CD4-positive, alpha-beta T cell (primary cell): ENCODE data around the gene CAMTA1. TPM values are rescaled to one million over a fixed set of nuclear protein-coding genes. Genes with fewer than 3 reads are reported as not detected.

Source experiments
- ATAC-seq: fragments of 200-7000 bp; cut with Tn5 transposase; one replicate; pipeline ENCODE4 v1.10.0; 2022; ENCODE audit warnings: mild to moderate bottlenecking; ENCODE audit not compliant: poor library complexity
- CTCF ChIA-PET: fragments of 350-600 bp; sonication (Branson Sonifier 250); formaldehyde crosslinking; loops from one replicate; lab custom pipeline; 2021; ENCODE audit warnings: antibody characterized with exemption, inconsistent platforms; lab: Charles Lee
- POLR2A ChIA-PET: fragments of 350-600 bp; sonication (Branson Sonifier 250); formaldehyde crosslinking; loops from one replicate; lab custom pipeline; 2021; ENCODE audit warnings: antibody characterized with exemption, inconsistent platforms; lab: Charles Lee
- DNase-seq, 14 experiments: peaks; one replicate each; pipeline ENCODE4 v3.0.0-alpha.2; 2013 to 2020; ENCODE audit warnings: mixed read lengths in 2 of 14
- H3K27ac ChIP-seq, 2 donors: one replicate each; pipeline versions ENCODE4 v1.5.1 to v1.7.0; 2013; ENCODE audit warnings: low read length in 2 of 2, low read depth in 1 of 2, mild to moderate bottlenecking in 1 of 2
- H3K27me3 ChIP-seq, 2 experiments: 1 replicate in 1 of 2; 2 replicates in 1 of 2; pipeline versions ENCODE4 v1.6.1 to v1.7.0; 2013; ENCODE audit warnings: low read length in 2 of 2, control low read depth in 1 of 2, mild to moderate bottlenecking in 1 of 2, moderate library complexity in 1 of 2; ENCODE audit not compliant: insufficient read depth in 2 of 2, control insufficient read depth in 1 of 2
- H3K36me3 ChIP-seq: one replicate; pipeline ENCODE4 v1.6.1; 2013; ENCODE audit warnings: low read length, control low read depth; ENCODE audit not compliant: insufficient read depth
- H3K4me1 ChIP-seq: one replicate; pipeline ENCODE4 v1.6.1; 2013; ENCODE audit warnings: low read length, control low read depth; ENCODE audit not compliant: insufficient read depth
- H3K4me3 ChIP-seq: one replicate; pipeline ENCODE4 v1.5.1; 2013; ENCODE audit warnings: mild to moderate bottlenecking, low read length, moderate library complexity
- H3K9me3 ChIP-seq, 2 experiments: 1 replicate in 1 of 2; 2 replicates in 1 of 2; pipeline versions ENCODE4 v1.6.1 to v1.7.0; 2013; ENCODE audit warnings: low read length in 2 of 2, mild to moderate bottlenecking in 2 of 2, control low read depth in 1 of 2, moderate library complexity in 1 of 2; ENCODE audit not compliant: control insufficient read depth in 1 of 2, insufficient read depth in 1 of 2
- H3K27ac Mint-ChIP-seq: one replicate; pipeline ENCODE4 v1.8.0; 2020; ENCODE audit warnings: mixed read lengths
- H3K27me3 Mint-ChIP-seq: one replicate; pipeline ENCODE4 v1.8.0; 2021; ENCODE audit warnings: mixed read lengths
- H3K36me3 Mint-ChIP-seq: one replicate; pipeline ENCODE4 v1.8.0; 2021; ENCODE audit warnings: low read depth, mixed read lengths
- H3K4me1 Mint-ChIP-seq: one replicate; pipeline ENCODE4 v1.8.0; 2021; ENCODE audit warnings: low read depth, mixed read lengths
- H3K4me3 Mint-ChIP-seq: one replicate; pipeline ENCODE4 v1.8.0; 2020; ENCODE audit warnings: mild to moderate bottlenecking, mixed read lengths
- H3K9me3 Mint-ChIP-seq: one replicate; pipeline ENCODE4 v1.8.0; 2020; ENCODE audit warnings: mixed read lengths
- intact Hi-C, 2 experiments: fragments of 100-400 bp; cut with DNase I in 1 of 2; cut with micrococcal nuclease in 1 of 2; formaldehyde crosslinking; loops; one replicate each; pipeline versions ENCODE4 v1.15.1 to v1.9.0; 2023 to 2025; cut with DNase I, micrococcal nuclease
- total RNA-seq, 174 experiments: library from RNA in 2 of 174; stranded (reverse) in 2 of 174; gene quantifications; one replicate each; pipeline ENCODE4 v1.2.3 and lab custom pipeline; 2021 to 2026
- TF ChIP-seq, protein P1 (sequence below): fragments of 200-600 bp; IDR thresholded peaks from one replicate; pipeline ENCODE4 v1.8.0; 2022; ENCODE audit warnings: antibody characterized with exemption, mild to moderate bottlenecking

Gene CAMTA1
- total RNA-seq, 2 experiments from 2014 or later: 38.6 to 39.3 TPM

DNA sequence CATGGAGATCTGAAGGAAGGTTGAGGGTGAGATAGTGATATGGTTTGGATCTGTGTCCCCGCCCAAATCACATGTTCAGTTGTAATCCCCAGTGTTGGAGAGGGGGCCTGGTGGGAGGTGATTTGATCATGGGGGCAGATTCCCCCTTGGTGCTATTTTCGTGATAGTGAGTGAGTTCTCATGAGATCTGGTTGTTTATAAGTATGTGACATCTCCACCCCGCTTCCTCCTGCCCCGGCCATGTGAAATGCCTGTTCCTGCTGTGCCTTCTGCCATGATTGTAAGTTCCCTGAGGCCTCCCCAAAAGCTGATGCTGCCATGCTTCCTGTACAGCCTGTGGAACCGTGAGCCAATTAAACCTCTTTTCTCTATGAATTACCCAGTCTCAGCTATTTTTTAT, 533.9 kb downstream of the CAMTA1 start:
- Histone ChIP-seq H3K4me3 (no peak overlapping the region), H3K27ac (no peak overlapping the region), H3K4me1 (no peaks in the 10 kb centered on the region), H3K36me3 (no peaks in the 10 kb centered on the region), H3K9me3 (no peaks in the 10 kb centered on the region), H3K27me3 (peaks cover 0 to 11% of the 10 kb centered on the region in 2 experiments)
- no peak overlapping the region for H3K27ac Mint-ChIP-seq
- no peaks in the 10 kb centered on the region for H3K36me3 Mint-ChIP-seq
- ATAC-seq (no peak), DNase-seq (no peak)
- H3K27me3 Mint-ChIP-seq: peaks cover 29% of the 10 kb centered on the region
- ChIA-PET POLR2A (no interaction called here), CTCF (no interaction called here)
- H3K4me3 Mint-ChIP-seq: no peak overlapping the region
- H3K4me1 Mint-ChIP-seq: no peaks in the 10 kb centered on the region
- TF ChIP-seq, protein P1, sequence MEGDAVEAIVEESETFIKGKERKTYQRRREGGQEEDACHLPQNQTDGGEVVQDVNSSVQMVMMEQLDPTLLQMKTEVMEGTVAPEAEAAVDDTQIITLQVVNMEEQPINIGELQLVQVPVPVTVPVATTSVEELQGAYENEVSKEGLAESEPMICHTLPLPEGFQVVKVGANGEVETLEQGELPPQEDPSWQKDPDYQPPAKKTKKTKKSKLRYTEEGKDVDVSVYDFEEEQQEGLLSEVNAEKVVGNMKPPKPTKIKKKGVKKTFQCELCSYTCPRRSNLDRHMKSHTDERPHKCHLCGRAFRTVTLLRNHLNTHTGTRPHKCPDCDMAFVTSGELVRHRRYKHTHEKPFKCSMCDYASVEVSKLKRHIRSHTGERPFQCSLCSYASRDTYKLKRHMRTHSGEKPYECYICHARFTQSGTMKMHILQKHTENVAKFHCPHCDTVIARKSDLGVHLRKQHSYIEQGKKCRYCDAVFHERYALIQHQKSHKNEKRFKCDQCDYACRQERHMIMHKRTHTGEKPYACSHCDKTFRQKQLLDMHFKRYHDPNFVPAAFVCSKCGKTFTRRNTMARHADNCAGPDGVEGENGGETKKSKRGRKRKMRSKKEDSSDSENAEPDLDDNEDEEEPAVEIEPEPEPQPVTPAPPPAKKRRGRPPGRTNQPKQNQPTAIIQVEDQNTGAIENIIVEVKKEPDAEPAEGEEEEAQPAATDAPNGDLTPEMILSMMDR: no peak
- no peaks in the 10 kb centered on the region for H3K9me3 Mint-ChIP-seq
- intact Hi-C loops: no loop called here

- Mint-ChIP-seq H3K9me3 (no peaks in the 10 kb centered on the region), H3K27ac (no peak overlapping the region), H3K27me3 (peaks cover 33% of the 10 kb centered on the region), H3K4me3 (no peak overlapping the region), H3K36me3 (no peaks in the 10 kb centered on the region), H3K4me1 (no peaks in the 10 kb centered on the region)
- Histone ChIP-seq H3K36me3 (no peaks in the 10 kb centered on the region), H3K4me1 (no peaks in the 10 kb centered on the region), H3K27me3 (peaks cover 0 to 6% of the 10 kb centered on the region in 2 experiments), H3K4me3 (no peak overlapping the region), H3K27ac (no peak overlapping the region), H3K9me3 (peaks cover 0 to 3% of the 10 kb centered on the region in 2 experiments)
- DNase-seq (no peak), ATAC-seq (no peak)
- TF ChIP-seq, protein P1: no peak
- POLR2A ChIA-PET: no interaction called here
- CTCF ChIA-PET: no interaction called here
- intact Hi-C loops: no loop called here
Observed at GRCh38 chr1:7320661-7321060, 535.4 kb downstream of the CAMTA1 start.

GRCh38 chr1:7322283-7322785, 537.1 kb downstream of the CAMTA1 start:
- ATAC-seq (no peak), DNase-seq (no peak)
- TF ChIP-seq, protein P1: no peak
- intact Hi-C loops: no loop called here
- peaks cover 0 to 3% of the 10 kb centered on the region in 2 experiments for H3K9me3 ChIP-seq
- Mint-ChIP-seq H3K27ac (no peak overlapping the region), H3K27me3 (peaks cover 35% of the 10 kb centered on the region), H3K4me1 (no peaks in the 10 kb centered on the region), H3K4me3 (no peak overlapping the region), H3K9me3 (peaks cover 6% of the 10 kb centered on the region), H3K36me3 (no peaks in the 10 kb centered on the region)
- ChIA-PET CTCF (no interaction called here), POLR2A (no interaction called here)
- no peak overlapping the region for H3K27ac ChIP-seq
- no peaks in the 10 kb centered on the region for H3K36me3 ChIP-seq
- no peaks in the 10 kb centered on the region for H3K4me1 ChIP-seq
- H3K4me3 ChIP-seq: no peak overlapping the region
- peaks cover 0 to 4% of the 10 kb centered on the region in 2 experiments for H3K27me3 ChIP-seq
